GM13976 (cell line): Measurements from ENCODE around the gene KHDC4.

Experiments
- DNase-seq: peaks from one replicate; pipeline ENCODE4 v3.0.0; 2012; ENCODE audit warnings: low spot score
- in situ Hi-C: fragments of 300-500 bp; cut with MboI; formaldehyde crosslinking; loops from one replicate; pipeline ENCODE4 v1.12.0; 2022; ENCODE audit warnings: low sequenced_read_pairs, mixed read lengths, inconsistent platforms; ENCODE audit not compliant: unreplicated experiment
- TF ChIP-seq, protein P1 (sequence below): IDR thresholded peaks from 2 replicates; pipeline ENCODE4 v1.5.1; 2012; ENCODE audit warnings: borderline replicate concordance, mild to moderate bottlenecking; ENCODE audit not compliant: insufficient read depth; ENCODE audit errors: extremely low read depth, missing control alignments, control extremely low read depth

The KHDC4 gene

GRCh38 chr1:155978973-155979429 lies 44.8 kb upstream of the KHDC4 start:
- DNase-seq, result peak; percentile 51
- TF ChIP-seq, protein P1, sequence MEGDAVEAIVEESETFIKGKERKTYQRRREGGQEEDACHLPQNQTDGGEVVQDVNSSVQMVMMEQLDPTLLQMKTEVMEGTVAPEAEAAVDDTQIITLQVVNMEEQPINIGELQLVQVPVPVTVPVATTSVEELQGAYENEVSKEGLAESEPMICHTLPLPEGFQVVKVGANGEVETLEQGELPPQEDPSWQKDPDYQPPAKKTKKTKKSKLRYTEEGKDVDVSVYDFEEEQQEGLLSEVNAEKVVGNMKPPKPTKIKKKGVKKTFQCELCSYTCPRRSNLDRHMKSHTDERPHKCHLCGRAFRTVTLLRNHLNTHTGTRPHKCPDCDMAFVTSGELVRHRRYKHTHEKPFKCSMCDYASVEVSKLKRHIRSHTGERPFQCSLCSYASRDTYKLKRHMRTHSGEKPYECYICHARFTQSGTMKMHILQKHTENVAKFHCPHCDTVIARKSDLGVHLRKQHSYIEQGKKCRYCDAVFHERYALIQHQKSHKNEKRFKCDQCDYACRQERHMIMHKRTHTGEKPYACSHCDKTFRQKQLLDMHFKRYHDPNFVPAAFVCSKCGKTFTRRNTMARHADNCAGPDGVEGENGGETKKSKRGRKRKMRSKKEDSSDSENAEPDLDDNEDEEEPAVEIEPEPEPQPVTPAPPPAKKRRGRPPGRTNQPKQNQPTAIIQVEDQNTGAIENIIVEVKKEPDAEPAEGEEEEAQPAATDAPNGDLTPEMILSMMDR, result no peak
- in situ Hi-C loops, result no loop called here

- TF ChIP-seq, protein P1, result no peak
- in situ Hi-C loops, result no loop called here
Measured at GRCh38 chr1:155978325-155978972, 44.2 kb upstream of the KHDC4 start, which contains the start of gene ARHGEF2. Gene ARHGEF2, minus strand, starts transcription at chr1:155978547. Its CDS starts 120 bp downstream, at chr1:155978427.

DNA sequence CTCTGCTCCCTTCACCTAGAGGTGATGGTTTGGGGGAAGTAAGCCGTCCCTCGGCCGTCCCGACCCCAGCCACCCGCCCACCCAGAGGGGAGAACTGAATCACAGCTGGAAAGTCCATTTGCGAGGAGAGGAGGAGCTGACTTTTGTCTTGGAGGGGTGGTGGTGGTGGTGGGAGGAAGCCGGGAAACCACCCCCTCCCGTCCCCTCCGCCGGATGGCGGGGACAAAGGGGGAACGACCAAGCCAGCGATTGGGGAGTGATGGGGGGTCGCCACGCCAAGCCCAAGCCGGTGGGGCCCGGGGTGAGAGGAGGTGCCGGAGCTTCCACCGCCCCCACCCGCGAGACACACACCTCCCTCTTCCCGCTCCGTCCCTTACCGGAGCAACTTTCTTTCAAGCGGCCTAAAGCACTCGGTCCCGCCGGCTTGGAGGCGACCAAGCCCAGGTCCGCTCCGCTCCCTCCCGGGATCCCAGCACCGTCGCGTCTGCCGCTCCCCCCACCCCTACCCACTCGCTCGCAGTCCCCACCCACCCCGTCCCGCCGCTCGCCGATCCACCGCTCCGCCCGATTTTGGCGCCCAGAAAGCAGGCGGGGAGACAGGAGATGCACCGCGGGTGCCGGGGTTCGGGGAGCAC lies 43.6 kb upstream of the KHDC4 start:
- in situ Hi-C loops, result no loop called here
- TF ChIP-seq, protein P1, result no peak
- peak; percentile 76 for DNase-seq

More at GRCh38 chr1:155978325-155978972, 44.2 kb upstream of the KHDC4 start, which contains the start of gene ARHGEF2:
- peak; percentile 92 for DNase-seq

DNA sequence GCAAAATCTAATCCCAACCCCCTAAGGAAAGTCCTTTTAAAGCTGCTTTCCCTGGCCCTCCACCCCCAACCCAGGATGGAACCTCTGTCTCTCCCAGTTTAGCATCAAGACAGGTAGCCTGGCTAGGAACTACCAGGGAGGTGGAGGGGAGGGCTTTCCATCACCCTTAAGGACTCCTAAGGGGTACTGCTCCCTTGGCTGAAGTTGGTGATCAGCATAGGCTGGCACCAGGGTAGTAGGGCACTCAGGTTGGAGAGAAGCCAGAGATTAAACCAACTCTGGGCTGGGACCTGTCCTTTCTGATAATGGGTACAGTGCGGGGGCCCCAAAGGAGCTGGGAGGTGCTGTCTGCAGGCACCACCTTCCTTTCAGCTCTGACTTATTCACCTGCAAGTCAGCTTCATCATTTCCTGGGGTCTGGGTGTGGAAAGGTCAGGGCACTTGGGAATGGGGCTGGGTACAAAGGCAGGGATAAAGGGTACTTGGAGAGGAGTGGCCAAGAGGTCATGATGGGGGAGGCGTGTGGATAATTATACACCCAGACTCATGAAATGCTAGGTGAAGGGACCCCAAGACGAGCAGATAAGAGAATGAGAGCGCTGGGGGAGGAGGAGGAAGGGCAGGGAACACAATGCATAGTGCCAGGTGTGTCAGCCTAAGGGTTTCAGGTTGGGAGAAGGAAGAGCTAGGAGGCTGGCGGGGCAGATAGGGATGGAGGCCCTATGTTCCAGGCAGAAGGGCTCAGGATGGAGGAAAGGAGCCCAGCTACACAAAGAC lies 42.9 kb upstream of the KHDC4 start:
- in situ Hi-C loops, result no loop called here
- TF ChIP-seq, protein P1, result no peak
- DNase-seq, result peak; percentile 25

DNA sequence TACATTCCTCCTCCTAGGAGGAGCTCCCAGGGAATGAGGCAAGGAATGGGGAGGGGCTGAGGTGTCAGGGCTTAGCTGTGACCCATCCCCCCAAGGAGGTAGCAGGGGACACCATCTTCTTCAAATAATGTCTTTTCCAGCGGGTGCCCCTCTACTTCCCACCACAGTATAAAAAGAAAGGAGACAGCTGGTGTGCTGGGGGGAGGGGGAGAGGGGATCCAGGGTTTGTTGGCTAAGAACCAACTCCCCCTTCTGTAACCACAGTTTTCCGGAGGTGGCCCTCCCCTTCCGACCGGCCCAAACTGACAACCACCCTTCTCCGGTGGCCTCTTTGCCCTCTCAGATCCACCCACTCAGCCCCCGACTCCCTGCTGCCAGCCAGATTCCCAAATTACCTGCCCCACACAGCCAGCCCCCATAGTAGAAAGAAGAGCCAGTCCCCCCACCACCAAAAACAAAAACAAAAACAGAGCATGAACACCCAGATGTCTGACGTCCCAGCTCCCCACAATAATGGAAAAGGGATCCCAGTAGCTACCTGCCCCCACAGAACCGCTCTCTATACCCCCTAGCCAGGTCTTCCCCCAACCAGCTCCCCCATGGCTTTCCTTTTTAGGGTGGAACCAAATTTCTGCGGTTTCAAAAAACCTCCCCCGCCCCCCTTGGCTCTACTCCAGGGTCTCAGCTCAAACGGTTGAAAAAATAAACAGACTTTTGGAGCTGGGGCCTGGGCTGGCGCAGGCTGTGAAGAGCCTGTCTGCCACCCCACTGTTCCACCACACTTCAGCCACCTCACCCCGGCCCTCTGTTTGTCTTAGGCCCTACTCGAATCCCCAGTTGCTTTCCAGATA lies 42.1 kb upstream of the KHDC4 start:
- in situ Hi-C loops, result no loop called here
- peak; percentile 71 for DNase-seq
- TF ChIP-seq, protein P1, result no peak

DNA sequence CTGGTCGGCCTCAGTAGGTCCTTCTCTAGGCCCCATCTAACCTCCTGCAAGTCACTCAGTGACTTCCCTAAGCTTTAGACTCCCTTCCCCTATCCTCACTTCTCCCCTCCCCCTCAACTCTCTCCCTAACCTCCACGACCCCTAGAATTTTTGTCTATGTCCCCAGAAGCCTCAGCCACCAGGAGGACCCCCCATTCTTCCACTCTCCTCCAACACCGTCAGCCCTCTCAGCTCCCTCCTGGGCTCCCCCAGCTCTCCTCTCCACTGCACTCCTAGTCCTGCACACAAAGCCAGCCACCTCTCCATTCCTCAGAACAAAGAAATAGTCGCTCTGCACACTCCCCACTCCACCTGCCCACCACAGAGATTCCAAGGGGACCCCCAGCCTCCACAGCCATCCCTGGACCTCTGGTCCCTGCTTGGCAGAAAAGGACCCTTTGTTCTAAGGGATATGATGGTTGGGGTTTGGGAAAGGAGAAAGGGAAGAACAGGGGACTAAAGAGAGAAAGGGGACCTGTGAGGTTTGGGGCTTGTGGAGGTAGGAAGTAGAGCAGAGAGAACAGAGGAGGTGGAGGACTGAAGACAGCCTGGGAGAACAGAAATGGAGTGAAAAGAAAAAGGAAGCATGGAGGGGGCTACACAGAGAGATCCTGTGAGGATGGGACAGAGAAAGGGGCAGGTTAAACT lies 41.3 kb upstream of the KHDC4 start:
- in situ Hi-C loops, result no loop called here
- peak; percentile 32 for DNase-seq
- TF ChIP-seq, protein P1, result no peak
